Gastroesophageal sphincter (tissue), 3 donors: ENCODE data around the gene ATP5F1A.

Experiments
- CTCF ChIP-seq, 4 experiments: fragments of 200-600 bp in 2 of 4; fragments of 450-650 bp in 2 of 4; sonication (generic) in 1 of 4; IDR thresholded peaks; one replicate each; pipeline ENCODE4 v1.5.1; 2017 to 2019; ENCODE audit warnings: antibody characterized with exemption in 4 of 4, mild to moderate bottlenecking in 2 of 4, moderate library complexity in 2 of 4
- POLR2A ChIP-seq, 2 donors: fragments of 450-650 bp; IDR thresholded peaks; one replicate each; pipeline ENCODE4 v1.6.1; 2017; ENCODE audit warnings: antibody characterized with exemption in 2 of 2, mild to moderate bottlenecking in 2 of 2, moderate library complexity in 1 of 2

- no peak for TF ChIP-seq CTCF (IDR thresholded peaks at IDR 0.05)
- TF ChIP-seq POLR2A (IDR thresholded peaks at IDR 0.05), result no peak
Measured at GRCh38 chr18:46080156-46080555, 17.9 kb downstream of the ATP5F1A start.
